Uterus (tissue), 4 donors: Measurements from ENCODE around the gene EMILIN2. TPM values are rescaled to one million over a fixed set of nuclear protein-coding genes. Genes with fewer than 3 reads are reported as not detected.

Experiments
- DNase-seq, 2 donors: peaks; one replicate each; pipeline ENCODE4 v3.0.0-alpha.2; 2019 to 2020
- H3K27ac ChIP-seq, 2 donors: fragments of 200-600 bp; sonication (generic); 1 replicate in 1 of 2; 2 replicates in 1 of 2; pipeline ENCODE4 v1.5.1; 2016 to 2018
- H3K27me3 ChIP-seq, 2 donors: fragments of 200-600 bp; sonication (generic); one replicate each; pipeline ENCODE4 v1.5.1; 2018 to 2019; ENCODE audit warnings: control low read depth in 1 of 2
- H3K36me3 ChIP-seq, 2 donors: fragments of 200-600 bp; sonication (generic); one replicate each; pipeline ENCODE4 v1.5.1; 2019; ENCODE audit warnings: control low read depth in 1 of 2
- H3K4me1 ChIP-seq, 2 donors: fragments of 200-600 bp; sonication (generic); one replicate each; pipeline ENCODE4 v1.5.1; 2018 to 2019; ENCODE audit warnings: control low read depth in 1 of 2
- H3K4me3 ChIP-seq, 2 donors: fragments of 200-600 bp; sonication (generic); 1 replicate in 1 of 2; 2 replicates in 1 of 2; pipeline ENCODE4 v1.5.1; 2018 to 2019; ENCODE audit warnings: mild to moderate bottlenecking in 1 of 2
- H3K9me3 ChIP-seq, 2 donors: fragments of 200-600 bp; sonication (generic); one replicate each; pipeline ENCODE4 v1.5.1; 2019; ENCODE audit warnings: control low read depth in 1 of 2
- POLR2A ChIP-seq, 2 donors: fragments of 450-650 bp; IDR thresholded peaks; one replicate each; pipeline ENCODE4 v1.6.1; 2016; ENCODE audit warnings: antibody characterized with exemption in 2 of 2, mild to moderate bottlenecking in 1 of 2, moderate library complexity in 1 of 2
- intact Hi-C: fragments of 100-400 bp; cut with DNase I; formaldehyde crosslinking; loops from one replicate; pipeline ENCODE4 v1.15.1; 2023; ENCODE audit warnings: low total_unique reads
- total RNA-seq, 4 donors: library from RNA; depleted of rRNA in 3 of 4; stranded (reverse); fragments of >200 nt in 3 of 4; gene quantifications; one replicate each; pipeline versions ENCODE4 v1.1.0 to v1.2.4, GENCODE V29; 2014 to 2023
- TF ChIP-seq, protein P1 (sequence below), 4 experiments: fragments of 200-600 bp in 2 of 4; fragments of 450-650 bp in 2 of 4; sonication (generic) in 2 of 4; IDR thresholded peaks; one replicate each; pipeline ENCODE4 v1.5.1; 2016 to 2019; ENCODE audit warnings: antibody characterized with exemption in 4 of 4, mild to moderate bottlenecking in 2 of 4, moderate library complexity in 1 of 4
- donor health status: DM: yes; HTN: yes; CAD: no.

Gene EMILIN2
- total RNA-seq, 4 donors from 2014 or later = 25.6 to 60.2 (median 43.2) TPM

DNA sequence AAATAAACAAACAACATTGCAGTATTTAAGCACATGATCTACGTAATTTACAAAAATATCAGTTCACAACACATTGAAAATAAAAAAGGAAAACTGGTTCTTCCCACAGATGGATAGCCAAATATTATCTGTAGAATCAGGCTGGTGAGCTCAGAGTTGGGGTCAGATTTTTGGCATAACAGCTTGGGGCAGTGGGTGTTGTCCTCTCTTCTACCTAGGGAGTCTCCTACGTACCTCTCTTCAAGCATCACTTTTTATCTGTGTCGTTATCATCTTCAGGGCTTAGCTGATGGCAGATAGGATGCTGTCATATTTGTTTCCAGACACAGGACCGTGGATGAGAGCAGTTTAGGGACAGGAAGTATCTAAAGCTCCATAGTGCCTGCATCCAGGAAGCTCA is 46.2 kb downstream of the EMILIN2 start:
- TF ChIP-seq, protein P1, sequence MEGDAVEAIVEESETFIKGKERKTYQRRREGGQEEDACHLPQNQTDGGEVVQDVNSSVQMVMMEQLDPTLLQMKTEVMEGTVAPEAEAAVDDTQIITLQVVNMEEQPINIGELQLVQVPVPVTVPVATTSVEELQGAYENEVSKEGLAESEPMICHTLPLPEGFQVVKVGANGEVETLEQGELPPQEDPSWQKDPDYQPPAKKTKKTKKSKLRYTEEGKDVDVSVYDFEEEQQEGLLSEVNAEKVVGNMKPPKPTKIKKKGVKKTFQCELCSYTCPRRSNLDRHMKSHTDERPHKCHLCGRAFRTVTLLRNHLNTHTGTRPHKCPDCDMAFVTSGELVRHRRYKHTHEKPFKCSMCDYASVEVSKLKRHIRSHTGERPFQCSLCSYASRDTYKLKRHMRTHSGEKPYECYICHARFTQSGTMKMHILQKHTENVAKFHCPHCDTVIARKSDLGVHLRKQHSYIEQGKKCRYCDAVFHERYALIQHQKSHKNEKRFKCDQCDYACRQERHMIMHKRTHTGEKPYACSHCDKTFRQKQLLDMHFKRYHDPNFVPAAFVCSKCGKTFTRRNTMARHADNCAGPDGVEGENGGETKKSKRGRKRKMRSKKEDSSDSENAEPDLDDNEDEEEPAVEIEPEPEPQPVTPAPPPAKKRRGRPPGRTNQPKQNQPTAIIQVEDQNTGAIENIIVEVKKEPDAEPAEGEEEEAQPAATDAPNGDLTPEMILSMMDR (IDR thresholded peaks at IDR 0.05) = no peak
- no peak for TF ChIP-seq POLR2A (IDR thresholded peaks at IDR 0.05)
- Histone ChIP-seq H3K27me3 (no peaks in the 10 kb centered on the region), H3K4me1 (peaks cover 0 to 10% of the 10 kb centered on the region in 2 donors), H3K27ac (no peak overlapping the region), H3K36me3 (no peaks in the 10 kb centered on the region), H3K9me3 (no peaks in the 10 kb centered on the region), H3K4me3 (no peak overlapping the region)
- intact Hi-C loops = no loop called here
- DNase-seq = no peak

DNA sequence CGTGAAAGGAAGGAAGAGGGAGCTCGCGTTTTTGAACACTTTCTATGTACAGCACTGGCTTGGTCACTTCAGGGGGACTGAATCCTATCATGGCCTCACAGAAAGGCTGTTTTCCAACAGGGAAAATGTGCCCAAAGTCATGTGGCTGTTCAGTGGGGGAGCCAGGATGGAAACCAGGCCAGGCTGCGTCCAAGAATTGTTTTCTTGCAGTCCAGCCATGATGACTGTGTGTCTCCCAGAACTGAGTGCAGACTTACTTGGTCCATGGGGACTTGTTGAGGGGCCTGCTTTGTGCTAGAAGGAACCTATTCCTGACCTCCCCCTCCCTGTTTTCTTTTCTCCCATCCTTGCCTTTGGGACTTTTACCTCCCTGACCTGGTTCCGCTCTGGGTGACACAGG is 46.9 kb downstream of the EMILIN2 start:
- no peak for DNase-seq
- Histone ChIP-seq H3K36me3 (no peaks in the 10 kb centered on the region), H3K4me3 (no peak overlapping the region), H3K9me3 (no peaks in the 10 kb centered on the region), H3K27ac (no peak overlapping the region), H3K4me1 (peaks cover 0 to 17% of the 10 kb centered on the region in 2 donors), H3K27me3 (no peaks in the 10 kb centered on the region)
- intact Hi-C loops = no loop called here
- TF ChIP-seq POLR2A (IDR thresholded peaks at IDR 0.05) = no peak
- TF ChIP-seq, protein P1 (IDR thresholded peaks at IDR 0.05) = no peak

DNA sequence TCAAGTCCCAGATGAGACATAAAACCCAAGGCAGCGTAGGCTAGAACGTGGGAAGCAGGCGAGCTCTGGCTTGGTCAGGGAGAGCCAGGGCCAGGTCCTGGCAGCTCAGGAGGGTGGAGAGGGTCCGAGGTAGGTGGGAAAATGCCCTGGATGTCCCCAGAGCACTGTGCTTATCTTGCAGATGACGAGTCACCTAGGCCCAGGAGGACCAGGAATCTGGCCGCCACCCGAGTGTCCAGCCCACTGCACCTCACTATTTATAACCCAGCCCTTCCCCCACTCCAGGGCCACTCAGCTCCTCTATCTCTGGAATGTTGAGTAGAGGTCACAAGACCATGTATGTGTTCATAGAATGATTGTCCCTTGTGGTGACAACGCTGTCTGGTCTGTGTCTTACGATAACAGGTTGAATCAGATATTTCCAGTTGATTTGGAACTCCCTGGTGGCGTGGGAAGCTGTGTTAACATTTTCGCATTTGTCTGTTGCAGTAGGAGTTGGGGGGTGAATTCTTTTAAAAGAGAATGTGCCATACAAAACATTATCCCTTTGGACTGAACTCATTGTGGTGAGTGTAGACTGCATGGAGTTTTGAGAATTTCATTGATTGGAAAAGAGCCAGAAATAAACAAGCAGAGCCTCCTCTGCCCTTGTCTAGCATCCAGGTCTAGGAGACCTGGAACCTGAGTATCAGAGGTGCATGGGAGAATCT is 47.5 kb downstream of the EMILIN2 start:
- no peaks in the 10 kb centered on the region for H3K9me3 ChIP-seq
- H3K4me3 ChIP-seq = no peak overlapping the region
- no peak overlapping the region for H3K27ac ChIP-seq
- no peaks in the 10 kb centered on the region for H3K27me3 ChIP-seq
- intact Hi-C loops = no loop called here
- peak in 1 of 2 donors; percentile 6 for DNase-seq
- TF ChIP-seq, protein P1 (IDR thresholded peaks at IDR 0.05) = no peak
- TF ChIP-seq POLR2A (IDR thresholded peaks at IDR 0.05) = no peak
- peaks cover 0 to 21% of the 10 kb centered on the region in 2 donors for H3K4me1 ChIP-seq
- no peaks in the 10 kb centered on the region for H3K36me3 ChIP-seq

DNA sequence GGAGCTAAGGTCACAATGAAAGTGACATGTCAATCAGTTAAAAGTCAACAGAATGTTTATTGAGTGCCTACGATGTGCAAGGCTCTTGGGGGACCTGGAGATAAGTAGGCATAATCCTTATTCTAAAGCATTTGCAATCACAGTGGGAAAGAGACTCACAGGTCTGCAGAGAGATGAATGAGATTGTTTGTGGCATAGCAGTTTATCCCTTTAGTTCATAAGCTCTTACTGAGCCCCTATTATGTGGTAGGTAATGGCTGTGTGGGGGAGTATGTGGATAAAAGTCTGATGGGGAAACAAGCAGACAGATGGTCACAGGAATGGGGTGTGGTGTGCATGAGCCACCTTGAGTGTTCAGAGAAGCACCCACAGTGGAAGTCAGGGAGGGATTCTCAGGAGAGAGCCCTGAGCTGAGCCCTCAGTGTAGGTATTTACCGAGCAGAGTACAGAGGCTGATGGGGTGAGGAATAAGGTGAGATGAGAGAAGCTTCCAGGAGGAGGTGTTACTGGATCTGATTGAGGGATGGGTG is 48.1 kb downstream of the EMILIN2 start:
- H3K9me3 ChIP-seq = no peaks in the 10 kb centered on the region
- H3K36me3 ChIP-seq = no peaks in the 10 kb centered on the region
- peaks cover 0 to 21% of the 10 kb centered on the region in 2 donors for H3K4me1 ChIP-seq
- no peaks in the 10 kb centered on the region for H3K27me3 ChIP-seq
- intact Hi-C loops = no loop called here
- DNase-seq = peak in 1 of 2 donors; percentile 3
- H3K4me3 ChIP-seq = no peak overlapping the region
- TF ChIP-seq, protein P1 (IDR thresholded peaks at IDR 0.05) = no peak
- no peak for TF ChIP-seq POLR2A (IDR thresholded peaks at IDR 0.05)
- no peak overlapping the region for H3K27ac ChIP-seq

DNA sequence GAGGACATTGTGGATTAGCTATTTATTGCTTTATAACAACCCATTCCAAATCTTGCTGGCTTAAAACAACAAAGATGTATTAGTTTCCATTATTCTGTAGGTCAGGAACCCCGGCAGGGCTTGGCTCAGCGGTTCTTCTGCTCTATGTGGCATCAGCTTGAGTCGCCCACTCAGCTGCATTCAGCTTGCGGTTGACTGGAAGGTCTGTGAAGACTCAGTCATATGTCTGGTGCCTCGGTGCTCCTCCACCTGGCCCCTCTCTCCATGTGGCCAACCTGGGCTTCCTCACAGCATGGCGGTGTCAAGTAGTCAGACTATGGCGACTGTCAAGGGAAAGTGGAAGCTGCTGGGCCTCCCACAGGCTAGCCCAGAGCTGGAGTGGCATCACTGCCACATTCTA is 48.6 kb downstream of the EMILIN2 start:
- Histone ChIP-seq H3K36me3 (no peaks in the 10 kb centered on the region), H3K4me3 (no peak overlapping the region), H3K4me1 (peaks cover 0 to 21% of the 10 kb centered on the region in 2 donors), H3K27me3 (no peaks in the 10 kb centered on the region), H3K27ac (no peak overlapping the region), H3K9me3 (no peaks in the 10 kb centered on the region)
- no peak for TF ChIP-seq POLR2A (IDR thresholded peaks at IDR 0.05)
- TF ChIP-seq, protein P1 (IDR thresholded peaks at IDR 0.05) = no peak
- DNase-seq = peak in 1 of 2 donors; percentile 6
- intact Hi-C loops = no loop called here
